H54 (cell line): ENCODE measurements around the gene TPTE.
"Not testable (repeated sequence)": the region's sequence is repeated elsewhere in the genome, so short reads cannot be mapped to it uniquely, and the experiment has no call there.

Experiments used
- DNase-seq: peaks from one replicate; pipeline ENCODE4 v3.0.0; 2011; ENCODE audit warnings: low spot score, mixed read lengths; ENCODE audit not compliant: insufficient read length
- FAIRE-seq: peaks from 3 replicates; lab custom pipeline; 2011; peaks lifted over from hg19 to GRCh38; lab: Jason Lieb, UNC
- POLR2A ChIP-seq: IDR thresholded peaks from 2 replicates; pipeline ENCODE4 v1.6.1; 2011; ENCODE audit warnings: low read depth, mild to moderate bottlenecking, low read length

The TPTE gene

DNA sequence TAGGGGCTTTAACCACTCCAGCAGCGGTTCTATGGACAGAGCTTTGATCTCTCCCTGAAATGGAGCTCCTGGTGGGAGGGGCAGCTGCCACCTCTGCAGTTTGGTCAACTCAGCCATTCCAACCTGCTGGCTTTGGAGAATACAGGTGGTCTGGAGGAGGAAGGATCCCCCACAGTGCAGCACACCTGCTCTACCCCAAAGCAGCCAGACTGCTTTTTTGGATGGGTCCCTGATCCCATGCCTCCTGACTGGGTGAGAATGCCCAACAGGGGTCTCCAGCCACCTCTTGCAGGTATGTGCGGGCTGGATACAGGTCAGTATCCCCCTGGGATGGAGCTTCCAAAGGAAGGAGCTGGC lies 53.9 kb downstream of the TPTE start:
- no peak for TF ChIP-seq POLR2A
- FAIRE-seq = no peak

GRCh38 chr21:10578910-10579309 lies 57.5 kb downstream of the TPTE start:
- not testable (repeated sequence) for FAIRE-seq, DNase-seq

More for the DNA sequence above, 53.9 kb downstream of the TPTE start:
- no peak for DNase-seq

- not testable (repeated sequence) for DNase-seq, FAIRE-seq
Measured at GRCh38 chr21:10589115-10589514, 67.7 kb downstream of the TPTE start.

DNA sequence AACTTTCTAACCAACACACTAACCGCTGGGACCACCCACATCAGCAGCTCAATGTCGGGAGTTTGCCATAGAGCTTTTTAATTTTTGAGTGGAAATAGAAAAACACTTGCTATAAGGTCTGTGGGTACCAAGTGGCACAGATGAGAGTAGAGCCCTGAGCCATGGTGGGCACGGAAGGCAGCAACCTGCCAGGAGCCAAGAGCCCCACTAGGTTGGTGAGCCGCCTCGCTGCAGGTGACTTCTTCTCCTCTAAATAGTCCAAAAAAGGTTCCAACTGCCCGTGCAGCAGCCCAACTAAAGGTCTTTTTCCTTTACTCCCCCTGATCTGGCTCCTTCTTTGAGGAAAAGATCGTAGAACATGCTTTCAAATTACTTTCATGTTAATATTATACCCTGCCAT lies 85.7 kb downstream of the TPTE start:
- not testable (repeated sequence) for DNase-seq, FAIRE-seq

DNA sequence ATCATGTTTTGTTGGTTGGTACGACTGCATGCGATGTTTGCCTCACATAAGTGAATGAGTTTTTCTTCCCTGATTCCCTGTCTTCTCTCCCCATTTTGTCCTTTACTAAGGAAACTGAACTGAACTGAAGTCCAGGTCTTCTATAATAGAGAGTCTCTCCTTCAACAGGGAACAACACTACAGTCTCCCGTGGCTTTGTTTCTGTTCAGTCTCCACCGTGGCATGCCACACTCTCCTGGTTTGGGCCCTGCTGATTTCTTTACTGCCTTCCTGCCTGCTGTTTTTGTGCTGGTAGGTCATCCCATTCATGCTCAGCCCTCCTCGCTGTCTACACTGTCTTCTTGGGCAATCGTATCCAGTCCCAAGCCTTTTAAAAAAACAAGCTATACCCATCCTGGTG lies 92.9 kb downstream of the TPTE start:
- not testable (repeated sequence) for DNase-seq, FAIRE-seq

DNA sequence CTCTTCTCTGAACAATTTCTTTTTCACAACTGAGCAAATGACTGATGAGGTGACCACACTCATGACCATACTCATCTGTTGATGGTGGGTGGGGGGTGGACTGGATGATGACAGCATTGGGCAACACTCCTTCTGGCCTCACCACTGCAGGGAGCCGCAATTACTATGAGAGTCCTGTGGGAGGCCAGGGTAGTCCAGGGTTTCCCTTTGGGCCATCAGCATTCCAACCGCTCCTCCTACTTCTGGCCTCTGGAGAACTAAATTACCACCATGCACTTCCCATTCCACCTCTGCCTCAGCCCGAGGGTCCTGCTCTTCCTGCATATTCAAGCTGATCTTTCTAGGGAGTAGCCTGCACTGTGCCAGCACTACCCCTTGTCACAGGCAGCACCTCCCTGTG lies 94.7 kb downstream of the TPTE start:
- not testable (repeated sequence) for DNase-seq, FAIRE-seq

DNA sequence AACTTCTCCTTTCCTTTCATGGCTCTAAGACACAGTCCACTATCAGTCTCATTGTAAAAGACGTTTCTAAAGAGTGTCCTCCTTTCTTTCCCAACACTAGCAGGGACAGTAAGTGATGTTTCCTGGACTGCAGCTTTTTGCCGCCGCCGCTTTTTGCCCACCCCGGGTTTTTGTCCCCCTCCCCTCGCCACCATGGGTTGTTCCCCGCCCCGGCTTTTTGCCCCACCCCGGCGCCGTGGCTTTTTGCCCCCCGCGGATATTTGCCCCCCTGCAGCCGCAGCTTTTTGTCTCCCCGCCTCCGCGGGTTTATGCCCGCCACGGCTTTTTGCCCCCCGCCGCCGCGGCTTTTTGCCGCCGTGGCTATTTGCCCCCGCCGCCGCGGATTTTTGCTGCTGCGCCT lies 95.2 kb downstream of the TPTE start:
- TF ChIP-seq POLR2A = no peak
- FAIRE-seq = no peak
- DNase-seq = no peak

DNA sequence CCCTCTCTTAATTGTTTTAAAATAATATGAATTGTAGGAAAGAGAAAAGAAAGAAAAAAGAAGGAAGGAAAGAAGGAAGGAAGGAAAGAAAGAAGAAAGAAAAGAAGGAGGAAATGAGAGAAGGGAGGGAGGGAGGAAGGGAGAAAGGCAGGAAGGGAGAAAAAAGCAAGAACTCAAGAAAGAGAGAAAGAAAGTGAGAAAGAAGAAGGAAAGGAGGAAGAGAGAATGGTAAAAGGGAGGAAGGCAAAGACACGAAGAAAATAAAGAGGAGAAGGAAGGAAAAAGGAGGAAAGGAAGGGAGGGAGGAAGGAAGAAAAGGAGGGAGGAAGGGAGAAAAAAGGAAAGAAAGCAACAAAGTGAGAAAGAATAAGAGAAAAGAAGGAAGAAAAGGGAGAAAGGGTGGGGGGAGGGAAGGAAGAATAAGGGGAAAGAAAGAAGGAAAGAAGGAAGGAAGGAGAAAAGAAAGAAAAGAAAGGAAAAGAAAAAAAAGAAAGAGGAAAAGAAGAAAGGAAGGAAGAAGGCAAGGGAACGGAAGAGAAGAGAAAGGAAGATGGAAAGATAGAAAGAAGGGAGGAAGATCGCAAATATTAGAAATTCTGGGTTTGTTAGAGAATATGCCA lies 95.9 kb downstream of the TPTE start:
- not testable (repeated sequence) for DNase-seq, FAIRE-seq

DNA sequence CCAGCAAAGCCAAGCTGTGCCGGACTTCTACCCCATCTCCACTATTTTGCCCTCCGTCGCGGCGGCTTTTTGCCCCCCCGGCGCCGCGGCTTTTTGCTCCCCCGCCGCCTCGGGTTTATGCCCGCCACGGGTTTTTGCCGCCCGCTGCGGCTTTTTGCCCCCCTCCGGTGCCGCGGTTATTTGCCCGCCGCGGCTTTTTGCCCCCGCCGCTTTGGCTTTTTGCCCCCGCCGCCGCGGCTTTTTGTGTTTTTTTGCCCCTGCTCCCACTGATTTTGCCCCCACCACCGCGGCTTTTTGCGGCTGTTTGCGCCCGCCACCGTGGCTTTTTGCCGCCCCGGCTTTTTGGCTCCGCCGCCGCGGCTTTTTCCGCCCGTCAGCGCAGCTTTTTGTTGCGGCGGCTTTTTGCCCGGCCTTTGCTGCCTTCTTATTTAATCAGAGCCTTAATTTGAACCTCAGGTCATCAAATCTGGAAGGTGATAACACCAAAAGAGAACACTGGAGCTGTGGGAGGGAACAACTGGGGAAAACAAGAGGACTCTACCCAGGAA lies 106.0 kb downstream of the TPTE start:
- DNase-seq (no peak), FAIRE-seq (no peak)
- TF ChIP-seq POLR2A = no peak

GRCh38 chr21:10629239-10629638 lies 107.9 kb downstream of the TPTE start:
- FAIRE-seq, DNase-seq: not testable (repeated sequence)

- not testable (repeated sequence) for DNase-seq, FAIRE-seq
Measured at GRCh38 chr21:10630829-10631228, 109.4 kb downstream of the TPTE start.

GRCh38 chr21:10631316-10631715 lies 109.9 kb downstream of the TPTE start:
- FAIRE-seq, DNase-seq: not testable (repeated sequence)

- FAIRE-seq, DNase-seq: not testable (repeated sequence)
Measured at GRCh38 chr21:10638144-10638543, 116.8 kb downstream of the TPTE start.

DNA sequence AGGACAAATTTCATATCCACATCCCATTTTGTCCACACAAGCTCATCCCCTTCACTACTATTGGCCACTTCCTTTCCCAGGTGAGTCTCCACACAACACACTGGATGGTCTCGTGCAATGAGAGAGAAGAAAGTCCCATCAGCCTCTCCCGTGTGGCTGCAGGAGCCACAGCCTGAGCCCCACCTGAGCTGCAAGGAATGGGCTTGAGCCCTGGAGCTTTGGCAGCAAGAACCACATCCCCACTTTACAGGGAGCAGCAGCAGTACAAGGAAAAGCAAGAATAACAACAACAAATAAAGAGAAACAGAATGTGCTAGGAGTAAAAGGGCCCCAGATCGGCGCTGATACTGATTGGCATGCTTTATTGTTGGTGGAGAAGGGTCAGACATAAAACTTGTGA lies 117.7 kb downstream of the TPTE start:
- TF ChIP-seq POLR2A = no peak
- DNase-seq = no peak

DNA sequence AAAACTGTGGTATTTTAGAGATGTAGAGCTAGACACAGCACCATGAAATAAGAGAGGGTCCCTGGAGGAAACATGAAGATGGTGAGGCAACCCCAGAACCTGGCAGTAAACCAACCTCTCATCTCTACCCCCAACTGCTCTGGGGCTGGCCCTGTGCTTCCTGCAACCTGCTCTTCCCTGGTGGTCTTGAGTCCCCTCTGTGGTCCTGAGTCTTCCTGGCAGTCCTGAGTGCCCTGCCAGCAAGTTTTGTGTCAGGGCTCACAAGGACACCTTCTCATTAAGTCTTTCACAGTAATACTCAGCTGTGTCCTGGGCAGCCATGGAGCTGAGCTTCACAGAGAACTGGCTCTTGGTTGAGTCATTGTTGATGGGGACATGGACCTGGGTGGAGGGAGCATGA lies 118.4 kb downstream of the TPTE start:
- not testable (repeated sequence) for DNase-seq, FAIRE-seq

More for the DNA sequence above, 117.7 kb downstream of the TPTE start:
- FAIRE-seq = no peak

DNA sequence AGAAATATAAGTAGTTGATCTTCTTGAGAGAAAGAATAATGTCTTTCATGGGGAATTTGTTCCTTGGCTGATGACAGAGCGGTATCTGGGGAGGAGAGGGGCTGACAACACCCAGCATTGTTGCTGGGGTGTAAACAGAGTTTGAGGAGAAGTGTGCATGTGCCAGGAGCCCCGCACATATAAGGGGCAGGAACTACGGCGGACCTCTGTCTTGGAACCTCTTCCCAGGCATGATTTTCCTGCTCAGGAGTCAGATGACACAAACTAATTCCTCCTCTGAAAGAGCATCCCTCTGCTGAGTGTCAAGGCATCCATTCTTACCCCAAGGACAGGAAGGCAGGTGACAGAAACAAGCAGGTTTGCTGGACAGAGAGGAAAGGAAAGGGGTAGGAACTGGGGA lies 119.1 kb downstream of the TPTE start:
- TF ChIP-seq POLR2A = no peak
- FAIRE-seq (no peak), DNase-seq (no peak)
